ENCODE measurements around the gene NFIC.
"Not testable (repeated sequence)": the region's sequence is repeated elsewhere in the genome, so short reads cannot be mapped to it uniquely, and the experiment has no call there.

NFIC gene

GRCh38 chr19:3430366-3430680 lies 63.9 kb downstream of the NFIC start:
- not testable (repeated sequence) for DNase-seq

GRCh38 chr19:3431760-3432397 lies 65.5 kb downstream of the NFIC start:
- DNase-seq, result no peak

- DNase-seq, result no peak
These were observed 66.9 kb downstream of the NFIC start for GRCh38 chr19:3433313-3433712.

- DNase-seq, result no peak
These were observed 67.6 kb downstream of the NFIC start for GRCh38 chr19:3433805-3434540.

- peak; percentile 84 for DNase-seq
These were observed 68.5 kb downstream of the NFIC start for GRCh38 chr19:3434630-3435553.

- DNase-seq, result no peak
These were observed 73.7 kb downstream of the NFIC start for GRCh38 chr19:3440082-3440481.

- DNase-seq, result no peak
These were observed 75.0 kb downstream of the NFIC start for GRCh38 chr19:3441089-3441985.

- no peak for DNase-seq
These were observed 75.6 kb downstream of the NFIC start for GRCh38 chr19:3441986-3442329.

- DNase-seq, result no peak
These were observed 76.2 kb downstream of the NFIC start for GRCh38 chr19:3442487-3443071.

- no peak for DNase-seq
These were observed 77.7 kb downstream of the NFIC start for GRCh38 chr19:3443840-3444694.

GRCh38 chr19:3444695-3445234 lies 78.4 kb downstream of the NFIC start:
- DNase-seq, result no peak

GRCh38 chr19:3446657-3447056 lies 80.3 kb downstream of the NFIC start:
- DNase-seq, result not testable (repeated sequence)

- no peak for DNase-seq
These were observed 82.4 kb downstream of the NFIC start for GRCh38 chr19:3448616-3449334.

GRCh38 chr19:3450796-3451411 lies 84.5 kb downstream of the NFIC start:
- DNase-seq, result no peak

GRCh38 chr19:3451451-3451866 lies 85.1 kb downstream of the NFIC start:
- DNase-seq, result no peak

GRCh38 chr19:3452171-3452941 lies 86.0 kb downstream of the NFIC start:
- DNase-seq, result no peak

GRCh38 chr19:3452942-3453214 lies 86.5 kb downstream of the NFIC start:
- DNase-seq, result not testable (repeated sequence)

GRCh38 chr19:3453840-3454239 lies 87.5 kb downstream of the NFIC start:
- DNase-seq, result no peak

- no peak for DNase-seq
These were observed 88.4 kb downstream of the NFIC start for GRCh38 chr19:3454656-3455392.

Data from NCI-H510A treated with DMSO at 0.1 percent for 48 hours (cell line).